ENCODE data around the gene HSH2D.
"Not testable (repeated sequence)": the region's sequence is repeated elsewhere in the genome, so short reads cannot be mapped to it uniquely, and the experiment has no call there.

Gene HSH2D, protein sequence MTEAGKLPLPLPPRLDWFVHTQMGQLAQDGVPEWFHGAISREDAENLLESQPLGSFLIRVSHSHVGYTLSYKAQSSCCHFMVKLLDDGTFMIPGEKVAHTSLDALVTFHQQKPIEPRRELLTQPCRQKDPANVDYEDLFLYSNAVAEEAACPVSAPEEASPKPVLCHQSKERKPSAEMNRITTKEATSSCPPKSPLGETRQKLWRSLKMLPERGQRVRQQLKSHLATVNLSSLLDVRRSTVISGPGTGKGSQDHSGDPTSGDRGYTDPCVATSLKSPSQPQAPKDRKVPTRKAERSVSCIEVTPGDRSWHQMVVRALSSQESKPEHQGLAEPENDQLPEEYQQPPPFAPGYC

DNA sequence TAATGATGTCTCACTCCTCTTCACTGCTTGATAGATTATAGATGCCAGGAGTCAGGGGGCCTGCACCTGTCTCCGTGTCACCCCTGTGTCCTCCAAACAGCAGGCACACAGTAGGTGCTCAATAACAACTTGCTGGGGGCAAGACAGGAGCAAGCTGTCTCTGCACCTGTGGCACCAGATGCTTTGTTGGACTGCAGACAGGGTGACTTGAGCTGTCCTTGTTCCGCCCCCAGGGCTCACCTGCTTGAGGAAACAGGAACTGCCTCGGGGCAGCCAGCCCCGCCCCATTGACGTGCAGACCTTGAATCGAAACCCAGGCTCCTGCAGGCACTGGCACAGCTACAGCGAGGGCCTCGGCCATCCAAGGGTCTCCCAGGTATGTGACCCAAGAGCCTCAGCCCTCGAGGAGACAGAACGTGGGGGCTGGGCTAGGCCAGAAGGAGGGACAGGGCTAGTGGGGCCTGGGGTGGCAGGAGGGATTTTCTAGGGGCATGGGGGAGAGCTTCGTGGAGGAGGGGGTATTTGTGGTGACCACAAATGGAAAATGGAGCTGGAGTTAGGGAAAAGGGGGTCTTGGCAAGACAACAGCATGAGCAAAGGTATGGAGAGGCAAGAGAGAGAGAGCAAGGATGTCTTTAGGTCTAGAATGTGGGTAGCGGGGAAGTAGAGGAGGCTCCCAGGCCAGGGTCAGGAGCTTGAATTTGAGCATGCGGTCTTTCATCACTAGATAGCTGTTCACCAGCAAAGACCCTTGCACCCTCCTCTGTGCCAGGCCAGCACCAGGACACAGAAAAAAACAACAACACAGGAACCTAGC, at the start of gene HSH2D:
HSH2D (plus strand) TSS at position 287 of the 817 bp plus-strand sequence. CDS start 5,066 bp downstream, outside the sequence.
- ATAC-seq: peak; percentile 99
- peak; percentile 64 to 83 for DNase-seq
- H3K4me1 Mint-ChIP-seq: peaks cover 57% of the 10 kb centered on the region
- peak within 1 kb of the TSS; percentile 96 to 99 for H3K4me3 Mint-ChIP-seq
- H3K27me3 Mint-ChIP-seq: no peaks in the 10 kb centered on the region
- H3K9me3 Mint-ChIP-seq: no peaks in the 10 kb centered on the region
- H3K27ac Mint-ChIP-seq: peak within 1 kb of the TSS; percentile 98

- peak; percentile 72 for ATAC-seq
- Mint-ChIP-seq H3K4me3 (peak overlapping the region; percentile 32 to 58), H3K27me3 (no peaks in the 10 kb centered on the region), H3K9me3 (no peaks in the 10 kb centered on the region), H3K4me1 (peaks cover 53% of the 10 kb centered on the region), H3K27ac (no peak overlapping the region)
- no peak for DNase-seq
These were observed 49.0 kb upstream of the HSH2D start for GRCh38 chr19:16094360-16095070.

DNA sequence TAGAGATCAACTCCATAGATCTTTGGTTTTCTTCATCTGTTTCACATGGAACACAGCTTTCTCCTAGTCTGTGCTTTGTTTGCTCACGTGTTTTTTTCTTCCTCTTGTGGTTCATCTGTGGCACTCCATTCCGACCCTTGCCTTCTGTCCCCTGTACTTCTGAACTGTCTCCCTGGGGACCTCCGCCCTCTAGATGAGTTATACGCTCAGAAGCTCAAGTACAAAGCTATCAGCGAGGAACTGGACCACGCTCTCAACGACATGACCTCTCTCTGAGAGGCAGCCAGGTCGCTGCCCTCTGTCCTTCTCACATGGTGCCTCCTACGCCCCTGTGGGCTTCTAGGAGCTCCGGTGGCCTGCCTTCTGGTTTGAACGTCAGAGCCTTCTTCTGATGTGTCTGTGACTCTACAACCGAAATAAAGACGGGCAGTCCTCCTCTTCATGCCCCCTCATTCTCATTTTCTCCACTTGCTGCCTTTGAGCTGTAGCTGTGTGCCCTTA, 48.4 kb upstream of the HSH2D start:
- ATAC-seq: peak; percentile 92
- peak overlapping the region; percentile 32 to 58 for H3K4me3 Mint-ChIP-seq
- H3K9me3 Mint-ChIP-seq: no peaks in the 10 kb centered on the region
- no peaks in the 10 kb centered on the region for H3K27me3 Mint-ChIP-seq
- peak; percentile 56 to 64 for DNase-seq
- peaks cover 50% of the 10 kb centered on the region for H3K4me1 Mint-ChIP-seq
- H3K27ac Mint-ChIP-seq: peak overlapping the region; percentile 5 to 14

DNA sequence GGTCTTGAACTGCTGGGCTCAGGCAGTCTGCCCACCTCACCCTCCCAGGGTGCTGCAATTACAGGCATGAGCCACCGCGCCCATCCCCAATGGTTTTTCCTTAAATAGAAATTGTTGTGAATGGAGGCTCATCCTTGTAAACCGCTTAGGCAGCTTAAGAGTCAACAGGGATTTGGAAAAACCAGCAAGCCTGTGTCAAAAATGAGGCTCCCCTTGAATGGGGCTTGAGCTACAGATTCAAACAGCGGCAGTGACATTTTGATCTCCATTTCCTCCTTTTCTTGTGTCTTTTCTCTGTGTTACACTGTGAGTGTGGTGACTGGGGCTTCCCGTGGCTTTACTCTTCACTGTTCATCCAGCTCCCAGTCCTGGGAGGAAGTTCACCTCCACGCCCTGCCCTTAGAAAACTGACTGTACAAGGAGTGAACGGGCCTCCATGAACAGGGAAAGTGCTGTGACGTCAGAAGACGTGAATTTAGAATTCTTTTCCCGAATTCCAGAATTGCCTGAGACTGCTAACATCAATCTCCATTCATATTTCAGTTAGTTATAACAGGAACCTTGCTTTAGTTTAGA, 47.1 kb upstream of the HSH2D start:
- H3K4me1 Mint-ChIP-seq: peaks cover 50% of the 10 kb centered on the region
- DNase-seq (no peak), ATAC-seq (no peak)
- no peaks in the 10 kb centered on the region for H3K27me3 Mint-ChIP-seq
- peak overlapping the region in 1 of 2 donors; percentile 56 for H3K4me3 Mint-ChIP-seq
- no peak overlapping the region for H3K27ac Mint-ChIP-seq
- no peaks in the 10 kb centered on the region for H3K9me3 Mint-ChIP-seq

DNA sequence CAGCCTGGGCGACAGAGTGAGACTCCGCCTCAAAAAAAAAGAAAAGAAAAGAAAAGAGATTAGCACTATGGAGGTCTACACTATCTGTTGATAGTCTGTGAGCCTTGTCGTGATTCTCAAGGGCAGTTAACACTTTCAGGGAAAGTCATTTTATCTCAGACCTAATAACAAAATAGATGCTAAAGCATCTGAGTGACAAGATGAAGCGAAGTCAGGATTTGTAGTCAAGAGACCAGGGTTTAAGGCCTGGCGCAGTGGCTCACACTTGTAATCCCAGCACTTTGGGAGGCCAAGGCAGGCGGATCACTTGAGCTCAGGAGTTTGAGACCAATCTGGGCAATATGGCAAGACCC, 45.1 kb upstream of the HSH2D start:
- DNase-seq (no peak), ATAC-seq (no peak)
- H3K4me3 Mint-ChIP-seq: no peak overlapping the region
- H3K27ac Mint-ChIP-seq: no peak overlapping the region
- no peaks in the 10 kb centered on the region for H3K27me3 Mint-ChIP-seq
- H3K9me3 Mint-ChIP-seq: no peaks in the 10 kb centered on the region
- peaks cover 43% of the 10 kb centered on the region for H3K4me1 Mint-ChIP-seq

- H3K9me3 Mint-ChIP-seq: no peaks in the 10 kb centered on the region
- no peak for ATAC-seq
These were observed 44.7 kb upstream of the HSH2D start for GRCh38 chr19:16098821-16099220.

GRCh38 chr19:16099314-16099965, 44.0 kb upstream of the HSH2D start:
- not testable (repeated sequence) for H3K4me3 Mint-ChIP-seq, H3K9me3 Mint-ChIP-seq, H3K27ac Mint-ChIP-seq, DNase-seq, H3K27me3 Mint-ChIP-seq, ATAC-seq
- peaks cover 33% of the 10 kb centered on the region for H3K4me1 Mint-ChIP-seq

More at GRCh38 chr19:16098821-16099220, 44.7 kb upstream of the HSH2D start:
- Mint-ChIP-seq H3K27me3 (no peaks in the 10 kb centered on the region), H3K4me1 (peaks cover 38% of the 10 kb centered on the region), H3K27ac (peak overlapping the region in 1 of 2 donors; percentile 63), H3K4me3 (no peak overlapping the region)
- no peak for DNase-seq

GRCh38 chr19:16100524-16100923, 43.0 kb upstream of the HSH2D start:
- H3K27ac Mint-ChIP-seq: no peak overlapping the region
- no peaks in the 10 kb centered on the region for H3K27me3 Mint-ChIP-seq
- ATAC-seq: no peak
- H3K4me1 Mint-ChIP-seq: peaks cover 22% of the 10 kb centered on the region
- H3K9me3 Mint-ChIP-seq: no peaks in the 10 kb centered on the region
- no peak overlapping the region for H3K4me3 Mint-ChIP-seq
- DNase-seq: no peak

DNA sequence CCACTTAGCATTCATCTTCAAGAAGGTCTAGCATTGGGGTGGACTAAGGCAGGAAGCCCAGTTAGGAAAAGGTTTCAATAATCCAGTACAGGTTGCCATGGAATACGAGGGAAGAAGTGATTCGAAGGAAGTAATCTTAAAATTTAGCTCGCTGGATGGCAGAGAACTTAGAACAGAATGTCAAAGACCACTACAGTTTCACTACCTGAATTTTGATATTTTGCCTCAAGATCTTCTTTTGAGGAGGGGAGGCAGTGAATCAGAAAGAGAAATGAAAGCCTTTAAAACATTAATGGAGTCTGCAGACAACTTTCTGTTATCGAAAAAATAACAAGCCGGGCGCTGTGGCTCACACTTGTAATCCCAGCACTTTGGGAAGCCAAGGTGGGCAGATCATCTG, 38.8 kb upstream of the HSH2D start:
- Mint-ChIP-seq H3K9me3 (no peaks in the 10 kb centered on the region), H3K4me3 (no peak overlapping the region), H3K27ac (peak overlapping the region in 1 of 2 donors; percentile 84), H3K27me3 (no peaks in the 10 kb centered on the region), H3K4me1 (no peaks in the 10 kb centered on the region)
- ATAC-seq (no peak), DNase-seq (no peak)

DNA sequence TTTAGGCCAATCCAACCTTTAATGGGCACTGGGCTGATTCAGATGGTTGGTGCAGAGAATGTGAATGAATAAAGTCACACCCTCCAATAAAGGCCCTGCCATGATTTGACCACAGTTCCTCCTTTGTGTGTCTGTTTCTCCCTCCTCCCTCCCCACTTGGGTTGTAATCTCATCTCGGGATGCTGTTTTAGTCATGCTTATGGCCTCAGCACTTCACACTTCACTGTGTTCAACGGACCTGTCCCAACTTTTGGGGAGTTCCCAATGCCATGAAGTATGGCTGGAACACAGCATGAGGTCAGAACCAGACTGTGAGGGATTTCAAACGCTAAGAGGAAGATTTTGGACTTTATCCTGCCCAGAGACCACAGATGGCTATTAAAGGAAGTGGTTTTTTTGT, 37.4 kb upstream of the HSH2D start:
- H3K27me3 Mint-ChIP-seq: no peaks in the 10 kb centered on the region
- DNase-seq (no peak), ATAC-seq (no peak)
- no peak overlapping the region for H3K4me3 Mint-ChIP-seq
- H3K4me1 Mint-ChIP-seq: peaks cover 4% of the 10 kb centered on the region
- no peak overlapping the region for H3K27ac Mint-ChIP-seq
- H3K9me3 Mint-ChIP-seq: no peaks in the 10 kb centered on the region

DNA sequence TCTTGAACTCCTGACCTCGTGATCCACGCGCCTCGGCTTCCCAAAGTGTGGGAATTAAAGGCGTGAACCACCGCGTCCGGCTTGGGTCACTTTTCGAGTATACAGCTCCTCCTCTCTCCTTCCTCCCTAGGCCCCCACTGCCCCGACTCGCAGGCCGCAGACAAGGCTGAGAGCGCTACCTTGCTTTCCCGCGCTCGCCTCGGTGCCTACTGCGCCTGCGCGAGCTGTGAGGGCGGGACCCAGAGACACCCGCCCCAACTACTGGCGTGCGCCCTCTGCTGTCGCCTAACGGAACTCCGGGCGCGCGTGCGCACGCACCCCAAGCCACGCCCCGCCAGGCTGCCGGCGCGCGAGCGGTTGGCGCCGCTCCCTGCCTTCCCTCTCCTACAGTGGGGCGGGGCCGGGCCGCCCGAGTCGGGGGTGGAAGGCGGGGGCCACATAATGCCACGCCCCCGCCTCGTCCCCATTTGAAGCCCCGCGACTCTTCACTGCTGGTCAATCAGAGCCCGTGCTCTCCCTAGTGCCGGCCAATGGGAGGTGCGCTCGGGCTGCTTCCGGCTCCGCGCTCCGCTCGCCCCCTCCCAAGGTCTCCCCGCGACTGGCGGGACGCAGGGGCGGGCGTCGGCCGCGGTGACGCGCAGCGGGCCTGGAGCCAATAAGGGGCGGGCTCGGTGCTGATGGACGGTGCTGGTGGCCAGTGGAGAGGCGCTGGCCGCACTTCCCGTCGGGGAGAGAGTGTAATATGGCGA, 32.2 kb upstream of the HSH2D start, which contains the start of gene RAB8A:
RAB8A (plus strand) TSS at position 730 of the 749 bp plus-strand sequence; CDS start at position 743, 13 bp downstream.
- H3K27me3 Mint-ChIP-seq: no peaks in the 10 kb centered on the region
- H3K4me3 Mint-ChIP-seq: peak within 1 kb of the TSS; percentile 97 to 98
- ATAC-seq (peak; percentile 96), DNase-seq (peak; percentile 100)
- no peaks in the 10 kb centered on the region for H3K9me3 Mint-ChIP-seq
- peak within 1 kb of the TSS; percentile 99 for H3K27ac Mint-ChIP-seq
- peaks cover 46% of the 10 kb centered on the region for H3K4me1 Mint-ChIP-seq

- no peaks in the 10 kb centered on the region for H3K9me3 Mint-ChIP-seq
- peak overlapping the region; percentile 97 to 98 for H3K4me3 Mint-ChIP-seq
- ATAC-seq (no peak), DNase-seq (no peak)
- H3K27ac Mint-ChIP-seq: peak overlapping the region; percentile 99
- H3K27me3 Mint-ChIP-seq: no peaks in the 10 kb centered on the region
- peaks cover 51% of the 10 kb centered on the region for H3K4me1 Mint-ChIP-seq
These were observed 31.4 kb upstream of the HSH2D start for GRCh38 chr19:16111909-16112752.

DNA sequence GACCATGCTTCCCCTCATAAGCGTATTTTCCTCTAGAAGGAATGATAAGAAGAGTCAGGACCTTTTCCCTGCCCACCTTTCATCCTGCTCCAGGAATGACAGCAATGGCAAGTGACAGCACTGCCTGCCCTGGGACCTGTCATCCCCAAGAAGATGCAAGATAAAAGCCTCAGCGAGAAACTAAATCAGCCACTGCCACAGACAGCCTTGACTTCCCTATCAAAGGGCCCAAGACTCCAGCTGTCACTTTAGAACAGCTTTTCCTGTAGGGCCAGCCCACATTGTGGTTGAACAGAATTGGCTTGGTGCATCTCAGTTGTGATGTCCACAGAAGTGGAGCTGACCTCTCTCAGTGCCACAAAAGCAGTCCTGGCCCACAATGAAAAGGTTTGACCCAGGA, 30.7 kb upstream of the HSH2D start:
- Mint-ChIP-seq H3K4me1 (peaks cover 58% of the 10 kb centered on the region), H3K27me3 (no peaks in the 10 kb centered on the region), H3K27ac (peak overlapping the region; percentile 53 to 59), H3K4me3 (peak overlapping the region; percentile 97 to 98), H3K9me3 (no peaks in the 10 kb centered on the region)
- DNase-seq (no peak), ATAC-seq (no peak)

Data from stimulated activated naive CD8-positive, alpha-beta T cell treated with anti-CD3 and anti-CD28 coated beads, Interleukin-15, amount 100 ng/mL, for 72 hours (primary cell).